B cell (primary cell): ENCODE measurements around the gene TOM1L2. TPM values are rescaled to one million over a fixed set of nuclear protein-coding genes. Genes with fewer than 3 reads are reported as not detected.

Experiments used
- ATAC-seq: fragments of 200-7000 bp; cut with Tn5 transposase; one replicate; pipeline ENCODE4 v1.10.0; 2021; ENCODE audit warnings: low read depth, mild to moderate bottlenecking, moderate number of reproducible peaks, moderate library complexity
- CTCF ChIA-PET: fragments of 350-600 bp; sonication (Branson Sonifier 250); formaldehyde crosslinking; loops from one replicate; lab custom pipeline; 2021; ENCODE audit warnings: antibody characterized with exemption, inconsistent platforms; lab: Charles Lee
- POLR2A ChIA-PET: fragments of 350-600 bp; sonication (Branson Sonifier 250); formaldehyde crosslinking; loops from one replicate; lab custom pipeline; 2021; ENCODE audit warnings: antibody characterized with exemption; lab: Charles Lee
- DNase-seq: peaks from one replicate; pipeline ENCODE4 v3.0.0; 2013
- H2AFZ ChIP-seq: 2 replicates; pipeline ENCODE4 v1.6.1; 2012; ENCODE audit warnings: mild to moderate bottlenecking, low read depth, low read length; ENCODE audit not compliant: insufficient read depth, poor library complexity, severe bottlenecking
- H3K27ac ChIP-seq, 2 donors: 1 replicate in 1 of 2; 2 replicates in 1 of 2; pipeline ENCODE4 v1.5.1; 2012 to 2013; ENCODE audit warnings: low read length in 2 of 2, mild to moderate bottlenecking in 2 of 2, moderate library complexity in 1 of 2
- H3K27me3 ChIP-seq, 4 experiments: fragments of 200-600 bp in 1 of 4; sonication (generic) in 1 of 4; replicated peaks in 1 of 4; 1 replicate in 2 of 4; 2 replicates in 2 of 4; pipeline versions ENCODE4 v1.6.1 to v1.7.0; 2013 to 2016; ENCODE audit warnings: low read length in 3 of 4, mild to moderate bottlenecking in 2 of 4, mixed read lengths in 1 of 4, moderate library complexity in 1 of 4; ENCODE audit not compliant: insufficient read depth in 4 of 4, control insufficient read depth in 3 of 4; ENCODE audit errors: control extremely low read depth in 1 of 4
- H3K36me3 ChIP-seq, 2 experiments: replicated peaks in 1 of 2; 1 replicate in 1 of 2; 2 replicates in 1 of 2; pipeline versions ENCODE4 v1.6.1 to v1.7.1; 2013; ENCODE audit warnings: low read length in 1 of 2; ENCODE audit not compliant: insufficient read depth in 2 of 2, control insufficient read depth in 1 of 2; ENCODE audit errors: control extremely low read depth in 1 of 2, extremely low read depth in 1 of 2
- H3K4me1 ChIP-seq, 2 donors: fragments of 200-600 bp in 1 of 2; sonication (generic) in 1 of 2; 1 replicate in 1 of 2; 2 replicates in 1 of 2; pipeline versions ENCODE4 v1.5.1 to v1.6.1; 2013 to 2017; ENCODE audit warnings: low read length in 2 of 2; ENCODE audit not compliant: control insufficient read depth in 2 of 2, insufficient read depth in 2 of 2
- H3K4me2 ChIP-seq: replicated peaks from 2 replicates; pipeline ENCODE3; 2012; ENCODE audit warnings: mild to moderate bottlenecking, low read depth, low read length; ENCODE audit not compliant: poor library complexity, severe bottlenecking
- H3K4me3 ChIP-seq, 5 experiments: fragments of 200-600 bp in 1 of 5; sonication (generic) in 1 of 5; 1 replicate in 3 of 5; 2 replicates in 2 of 5; pipeline versions ENCODE4 v1.5.1 to v1.7.0; 2011 to 2016; ENCODE audit warnings: low read length in 4 of 5, mild to moderate bottlenecking in 4 of 5, low read depth in 2 of 5, control low read depth in 1 of 5, moderate library complexity in 1 of 5; ENCODE audit not compliant: insufficient read depth in 1 of 5; ENCODE audit errors: control extremely low read depth in 1 of 5, extremely low read depth in 1 of 5
- H3K79me2 ChIP-seq: fragments of 200-600 bp; sonication (generic); one replicate; pipeline ENCODE4 v1.6.0; 2016; ENCODE audit warnings: low read length; ENCODE audit not compliant: control insufficient read depth, insufficient read depth
- H3K9ac ChIP-seq: fragments of 200-600 bp; sonication (generic); 2 replicates; pipeline ENCODE4 v1.6.1; 2017; ENCODE audit warnings: mild to moderate bottlenecking, low read length, moderate library complexity
- H3K9me3 ChIP-seq, 3 donors: one replicate each; pipeline versions ENCODE4 v1.6.1 to v1.7.1; 2013; ENCODE audit warnings: low read length in 2 of 3; ENCODE audit not compliant: control insufficient read depth in 2 of 3, insufficient read depth in 1 of 3; ENCODE audit errors: control extremely low read depth in 1 of 3
- H4K20me1 ChIP-seq: 2 replicates; pipeline ENCODE4 v1.6.0; 2012; ENCODE audit warnings: mild to moderate bottlenecking, low read length; ENCODE audit not compliant: insufficient read depth, control insufficient read depth, poor library complexity, severe bottlenecking
- H3K27ac Mint-ChIP-seq: one replicate; pipeline ENCODE4 v1.8.0; 2021; ENCODE audit warnings: mixed read lengths
- H3K27me3 Mint-ChIP-seq: one replicate; pipeline ENCODE4 v1.8.0; 2021; ENCODE audit warnings: mixed read lengths
- H3K4me1 Mint-ChIP-seq: one replicate; pipeline ENCODE4 v1.8.0; 2021; ENCODE audit warnings: mixed read lengths
- H3K4me3 Mint-ChIP-seq: one replicate; pipeline ENCODE4 v1.8.0; 2021; ENCODE audit warnings: mixed read lengths
- H3K9me3 Mint-ChIP-seq: one replicate; pipeline ENCODE4 v1.8.0; 2022; ENCODE audit warnings: mixed read lengths; ENCODE audit not compliant: insufficient read depth
- EZH2 ChIP-seq: IDR thresholded peaks from 2 replicates; pipeline ENCODE4 v1.6.1; 2012; ENCODE audit warnings: borderline replicate concordance, low read depth, mild to moderate bottlenecking, moderate library complexity, low read length; ENCODE audit not compliant: insufficient read depth, poor library complexity, severe bottlenecking
- WGBS: methylation state at CpG from one replicate; pipeline ENCODE4 v1.1.5; 2013; ENCODE audit warnings: missing lambda C conversion rate; ENCODE audit not compliant: insufficient coverage; 5-methylcytosine and 5-hydroxymethylcytosine counted together
- intact Hi-C: fragments of 100-400 bp; cut with micrococcal nuclease; formaldehyde crosslinking; loops from one replicate; pipeline ENCODE4 v1.10.0; 2022
- polyA plus RNA-seq: library from polyadenylated mRNA; depleted of rRNA; stranded (reverse); fragments of >200 nt; gene quantifications from 2 replicates; pipeline ENCODE4 v1.2.3, GENCODE V29; 2012
- total RNA-seq, 2 donors: library from RNA; stranded (reverse); fragments of 120-200 nt in 1 of 2; gene quantifications; 1 replicate in 1 of 2; 2 replicates in 1 of 2; pipeline versions ENCODE4 v1.2.3 to v1.2.4, GENCODE V29; 2013 to 2022
- TF ChIP-seq, protein P1 (sequence below): fragments of 200-600 bp; IDR thresholded peaks from one replicate; pipeline ENCODE4 v1.8.0; 2022; ENCODE audit warnings: antibody characterized with exemption, mild to moderate bottlenecking

The TOM1L2 gene
- total and polyA plus RNA-seq, 2 donors (not counting 1 experiment from before 2014, with no cell fraction given), result 25.1 to 29.7 TPM

DNA sequence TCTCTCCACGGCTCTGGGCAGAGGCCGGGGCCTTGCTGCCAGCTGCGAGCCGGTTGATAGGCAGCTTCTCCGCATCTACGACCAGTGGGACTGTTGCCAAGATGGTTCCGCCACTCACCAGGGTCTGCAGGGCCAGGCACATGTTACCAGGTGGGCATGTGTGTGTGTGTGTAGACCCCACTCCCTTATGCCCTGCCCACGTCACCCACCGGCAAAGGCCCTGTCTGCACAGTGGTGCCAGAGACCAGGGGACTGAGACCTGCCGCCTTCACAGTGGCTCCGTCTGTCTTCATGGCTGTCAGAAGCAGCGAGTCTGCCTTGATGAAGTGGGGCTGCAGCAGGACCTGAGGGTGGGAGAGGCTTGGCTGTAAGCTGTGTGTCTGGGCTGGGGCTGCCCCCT, 153.1 kb downstream of the TOM1L2 start:
- H3K36me3 ChIP-seq, result peaks cover 0 to 35% of the 10 kb centered on the region in 2 experiments
- H3K79me2 ChIP-seq, result peaks cover 41% of the 10 kb centered on the region
- intact Hi-C loops, result no loop called here

DNA sequence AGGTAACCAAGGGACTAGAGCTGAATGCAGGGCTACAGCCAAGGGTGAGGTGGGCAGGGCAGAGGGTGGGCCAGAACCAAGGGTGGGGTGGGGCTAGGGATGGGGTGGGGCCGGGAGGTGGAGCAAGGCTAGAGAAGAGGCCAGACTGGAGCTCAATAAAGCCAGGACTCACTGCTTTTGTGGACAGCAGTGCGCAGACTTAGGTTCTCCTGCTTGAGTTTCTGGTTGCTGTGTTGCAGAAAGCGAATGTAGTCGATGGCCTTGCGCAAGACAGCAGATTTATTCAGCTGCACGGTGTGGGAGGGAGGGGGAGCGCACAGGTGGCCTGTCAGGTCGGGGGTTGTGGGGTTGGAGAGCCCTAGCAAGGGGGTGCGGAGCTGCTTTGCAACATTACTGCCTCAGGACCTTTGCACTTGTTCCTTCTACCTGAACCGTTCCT, 154.1 kb downstream of the TOM1L2 start:
- Mint-ChIP-seq H3K27ac (no peak overlapping the region), H3K9me3 (no peaks in the 10 kb centered on the region), H3K4me1 (peaks cover 22% of the 10 kb centered on the region), H3K27me3 (no peaks in the 10 kb centered on the region), H3K4me3 (no peak overlapping the region)
- H3K4me3 ChIP-seq, result no peak overlapping the region
- H3K36me3 ChIP-seq, result peaks cover 0 to 39% of the 10 kb centered on the region in 2 experiments
- peak; percentile 38 for DNase-seq
- 92% methylated on average over 7 of the region's 10 CpGs for WGBS
- TF ChIP-seq, protein P1, sequence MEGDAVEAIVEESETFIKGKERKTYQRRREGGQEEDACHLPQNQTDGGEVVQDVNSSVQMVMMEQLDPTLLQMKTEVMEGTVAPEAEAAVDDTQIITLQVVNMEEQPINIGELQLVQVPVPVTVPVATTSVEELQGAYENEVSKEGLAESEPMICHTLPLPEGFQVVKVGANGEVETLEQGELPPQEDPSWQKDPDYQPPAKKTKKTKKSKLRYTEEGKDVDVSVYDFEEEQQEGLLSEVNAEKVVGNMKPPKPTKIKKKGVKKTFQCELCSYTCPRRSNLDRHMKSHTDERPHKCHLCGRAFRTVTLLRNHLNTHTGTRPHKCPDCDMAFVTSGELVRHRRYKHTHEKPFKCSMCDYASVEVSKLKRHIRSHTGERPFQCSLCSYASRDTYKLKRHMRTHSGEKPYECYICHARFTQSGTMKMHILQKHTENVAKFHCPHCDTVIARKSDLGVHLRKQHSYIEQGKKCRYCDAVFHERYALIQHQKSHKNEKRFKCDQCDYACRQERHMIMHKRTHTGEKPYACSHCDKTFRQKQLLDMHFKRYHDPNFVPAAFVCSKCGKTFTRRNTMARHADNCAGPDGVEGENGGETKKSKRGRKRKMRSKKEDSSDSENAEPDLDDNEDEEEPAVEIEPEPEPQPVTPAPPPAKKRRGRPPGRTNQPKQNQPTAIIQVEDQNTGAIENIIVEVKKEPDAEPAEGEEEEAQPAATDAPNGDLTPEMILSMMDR, result no peak
- TF ChIP-seq EZH2, result no peak
- no peak overlapping the region for H3K4me2 ChIP-seq
- ChIA-PET POLR2A (no interaction called here), CTCF (interaction anchor here (4.2 kb wide), 1 partner anchor 42 kb away, joined by 26 read pairs; no protein-coding TSS in a partner anchor)
- no peaks in the 10 kb centered on the region for H3K27me3 ChIP-seq
- H4K20me1 ChIP-seq, result peaks cover 41% of the 10 kb centered on the region
- H3K4me1 ChIP-seq, result peaks cover 10 to 14% of the 10 kb centered on the region in 2 donors
- intact Hi-C loops, result no loop called here
- H3K9me3 ChIP-seq, result no peaks in the 10 kb centered on the region
- H3K9ac ChIP-seq, result no peak overlapping the region
- no peak for ATAC-seq
- peaks cover 35% of the 10 kb centered on the region for H3K79me2 ChIP-seq
- H2AFZ ChIP-seq, result no peak overlapping the region
- H3K27ac ChIP-seq, result no peak overlapping the region

More for the DNA sequence above, 153.1 kb downstream of the TOM1L2 start:
- 99% methylated on average over 10 of the region's 12 CpGs for WGBS
- H3K27me3 ChIP-seq, result no peaks in the 10 kb centered on the region
- Mint-ChIP-seq H3K27ac (no peak overlapping the region), H3K9me3 (no peaks in the 10 kb centered on the region), H3K4me3 (no peak overlapping the region), H3K27me3 (no peaks in the 10 kb centered on the region), H3K4me1 (peaks cover 28% of the 10 kb centered on the region)
- H3K9ac ChIP-seq, result no peak overlapping the region
- no peak for ATAC-seq
- H2AFZ ChIP-seq, result no peak overlapping the region
- H3K27ac ChIP-seq, result no peak overlapping the region
- H3K4me2 ChIP-seq, result no peak overlapping the region
- TF ChIP-seq, protein P1, result no peak
- TF ChIP-seq EZH2, result no peak
- no peaks in the 10 kb centered on the region for H3K9me3 ChIP-seq
- POLR2A ChIA-PET, result interaction anchor here (0.7 kb wide), 1 partner anchor 137 kb away, joined by 3 read pairs; no protein-coding TSS in a partner anchor
- DNase-seq, result no peak
- peaks cover 15 to 21% of the 10 kb centered on the region in 2 donors for H3K4me1 ChIP-seq
- CTCF ChIA-PET, result interaction anchor here (0.7 to 4.2 kb wide), 2 partner anchors 41 to 100 kb away, joined by 3 to 26 read pairs; no protein-coding TSS in a partner anchor
- H4K20me1 ChIP-seq, result peaks cover 47% of the 10 kb centered on the region
- no peak overlapping the region for H3K4me3 ChIP-seq
